Measurements from ENCODE around the gene ABR. TPM values are rescaled to one million over a fixed set of nuclear protein-coding genes. Genes with fewer than 3 reads are reported as not detected.

ABR gene
- total and polyA plus RNA-seq, 2 of the 8 experiments (the other 6 are each of a cell fraction or from before 2014, with no cell fraction given) = 44.8 to 47.2 TPM

DNA sequence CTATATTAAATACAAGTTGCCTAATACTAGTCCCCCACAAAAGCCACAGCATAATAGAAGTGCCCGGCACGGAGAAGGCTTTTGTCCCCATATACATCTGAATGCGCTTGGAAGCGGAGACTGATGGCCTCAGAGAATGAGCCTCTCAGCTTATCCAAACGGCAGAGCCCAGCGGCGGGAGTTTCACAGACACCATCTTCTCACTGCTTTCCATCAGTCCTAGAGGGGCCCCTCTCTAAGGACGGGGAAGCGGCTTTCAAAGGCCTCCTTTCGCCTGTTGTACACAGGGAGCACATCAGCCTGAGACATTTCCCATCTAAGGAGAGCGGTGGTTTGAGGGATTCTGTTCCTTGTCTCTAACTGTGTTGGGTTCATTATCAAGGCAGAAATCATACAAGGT is 217.1 kb downstream of the ABR start:
- Histone ChIP-seq H3K36me3 (ENCODE audit: control insufficient read depth in 2 of 4, insufficient read depth in 4 of 4, low read length in 3 of 4) (no peaks in the 10 kb centered on the region), H4K91ac (replicated peaks; ENCODE audit: insufficient read length, low read length) (no peak overlapping the region), H3K4me1 (replicated peaks in 1 of 4; ENCODE audit: control insufficient read depth in 3 of 4, insufficient read depth in 4 of 4, low read length in 3 of 4) (peaks cover 7 to 25% (median 20%) of the 10 kb centered on the region in 4 experiments), H2AK5ac (ENCODE audit: low read depth, low read length) (no peak overlapping the region), H4K8ac (ENCODE audit: extremely low read depth, insufficient read depth, low read length) (no peak overlapping the region), H3K9ac (replicated peaks in 1 of 4; ENCODE audit: extremely low read depth in 1 of 4, low read depth in 3 of 4, low read length in 3 of 4) (0 out of 7 replicates have a peak overlapping the region, but pooled peaks of 1 of the 4 experiments have one; percentile 13), H2BK5ac (ENCODE audit: low read depth, low read length) (no peak overlapping the region), H3K4me3 (ENCODE audit: extremely low read depth in 1 of 4, insufficient read depth in 2 of 4, low read depth in 3 of 4, low read length in 4 of 4) (peak overlapping the region in 1 of 4 experiments; percentile 29; a peak in 2 of 8 replicates), H3K79me1 (ENCODE audit: low read depth, low read length) (peaks cover 15% of the 10 kb centered on the region), H4K5ac (ENCODE audit: insufficient read length, low read depth, low read length) (no peak overlapping the region), H3K18ac (ENCODE audit: extremely low read depth, low read length) (no peak overlapping the region; the same call in 1 of the 2 replicates), H2BK20ac (ENCODE audit: low read length) (no peak overlapping the region), H3K23me2 (ENCODE audit: low read depth, low read length) (no peaks in the 10 kb centered on the region), H3K14ac (ENCODE audit: insufficient read length) (no peak overlapping the region), H2BK15ac (ENCODE audit: low read length) (no peak overlapping the region), H2BK12ac (ENCODE audit: low read depth, low read length) (no peak overlapping the region), H2AFZ (ENCODE audit: low read length) (no peak overlapping the region), H3K79me2 (ENCODE audit: control insufficient read depth in 1 of 2, insufficient read depth in 2 of 2, low read length in 2 of 2) (peaks cover 17 to 79% of the 10 kb centered on the region in 2 experiments), H3K9me3 (ENCODE audit: insufficient read depth in 2 of 2, low read depth in 1 of 2, low read length in 1 of 2) (no peaks in the 10 kb centered on the region), H3K27me3 (replicated peaks in 1 of 4; ENCODE audit: control insufficient read depth in 3 of 4, extremely low read depth in 1 of 4, insufficient read depth in 3 of 4, low read length in 3 of 4) (no peaks in the 10 kb centered on the region), H3K56ac (replicated peaks; ENCODE audit: insufficient read length, low read depth, low read length) (no peak overlapping the region), H2BK120ac (replicated peaks; ENCODE audit: low read depth, low read length) (no peak overlapping the region), H3K27ac (ENCODE audit: low read depth, low read length) (0 out of 2 replicates have a peak overlapping the region, but pooled peaks have one; percentile 2), H3K4me2 (ENCODE audit: insufficient read depth in 1 of 2, low read depth in 2 of 2, low read length in 2 of 2) (peak overlapping the region; percentile 46 to 53), H3K23ac (ENCODE audit: insufficient read length) (no peak overlapping the region), H4K20me1 (replicated peaks in 1 of 2; ENCODE audit: control insufficient read depth in 1 of 2, insufficient read depth in 2 of 2, low read length in 2 of 2) (peaks cover 9 to 14% of the 10 kb centered on the region in 2 experiments), H3K4ac (replicated peaks; ENCODE audit: insufficient read length, low read depth, low read length) (peak overlapping the region; percentile 62)
- POLR2A ChIA-PET (ENCODE audit: partially characterized antibody) = interaction anchor here (1.2 kb wide), 2 partner anchors 8 to 11 kb away, joined by 3 to 4 read pairs; no protein-coding TSS in a partner anchor
- 11% methylated on average over 11 of the region's 11 CpGs; no CpG with 5 or more reads in 1 of the 2 experiments for WGBS, 2 experiments (ENCODE audit: extremely low coverage in 1 of 2, insufficient coverage in 1 of 2, insufficient read length in 1 of 2, insufficient replicate concordance in 2 of 2, low coverage in 1 of 2, low lambda C conversion rate in 2 of 2, missing lambda C conversion rate in 1 of 2)
- CTCF ChIA-PET (ENCODE audit: partially characterized antibody) = interaction anchor here (0.6 to 4.4 kb wide), 10 partner anchors 10 to 167 kb away, joined by 3 to 16 read pairs (median 4); partner anchors contain the start of genes NXN and TIMM22
- DNase-seq (ENCODE audit: low read depth in 1 of 2, low spot score in 2 of 2) = no peak
- peak; percentile 72 for FAIRE-seq
- no peak for TF ChIP-seq SIN3A (conservative IDR thresholded peaks at IDR 0.05 in 1 of 2, IDR thresholded peaks at IDR 0.05 in 1 of 2; ENCODE audit: low read depth in 1 of 2, low read length in 2 of 2)
- no peak for TF ChIP-seq TEAD4 (IDR thresholded peaks at IDR 0.05; ENCODE audit: low read depth, low read length)
- peak; percentile 20; the same call in 1 of the 2 replicates for TF ChIP-seq TBP (IDR thresholded peaks at IDR 0.05; ENCODE audit: low read depth, low read length)
- TF ChIP-seq, protein P1, sequence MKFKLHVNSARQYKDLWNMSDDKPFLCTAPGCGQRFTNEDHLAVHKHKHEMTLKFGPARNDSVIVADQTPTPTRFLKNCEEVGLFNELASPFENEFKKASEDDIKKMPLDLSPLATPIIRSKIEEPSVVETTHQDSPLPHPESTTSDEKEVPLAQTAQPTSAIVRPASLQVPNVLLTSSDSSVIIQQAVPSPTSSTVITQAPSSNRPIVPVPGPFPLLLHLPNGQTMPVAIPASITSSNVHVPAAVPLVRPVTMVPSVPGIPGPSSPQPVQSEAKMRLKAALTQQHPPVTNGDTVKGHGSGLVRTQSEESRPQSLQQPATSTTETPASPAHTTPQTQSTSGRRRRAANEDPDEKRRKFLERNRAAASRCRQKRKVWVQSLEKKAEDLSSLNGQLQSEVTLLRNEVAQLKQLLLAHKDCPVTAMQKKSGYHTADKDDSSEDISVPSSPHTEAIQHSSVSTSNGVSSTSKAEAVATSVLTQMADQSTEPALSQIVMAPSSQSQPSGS (IDR thresholded peaks at IDR 0.05; ENCODE audit: low read length) = no peak
- peak; percentile 38 for TF ChIP-seq CEBPB (IDR thresholded peaks at IDR 0.05; ENCODE audit: low read depth, low read length)
- no peak for TF ChIP-seq MAFK (IDR thresholded peaks at IDR 0.05; ENCODE audit: low read depth, low read length)
- TF ChIP-seq TAF7 (optimal IDR thresholded peaks at IDR 0.05; ENCODE audit: borderline replicate concordance, low read depth, low read length) = no peak
- TF ChIP-seq TCF12 (IDR thresholded peaks at IDR 0.05; ENCODE audit: low read depth, low read length) = no peak
- no peak for TF ChIP-seq POLR2AphosphoS5 (IDR thresholded peaks at IDR 0.05; ENCODE audit: low read depth, low read length)
- no peak for TF ChIP-seq BRCA1 (IDR thresholded peaks at IDR 0.05; ENCODE audit: low read depth, low read length)
- TF ChIP-seq HDAC6 (IDR thresholded peaks at IDR 0.05; ENCODE audit: low read depth, low read length) = no peak
- peak; percentile 30 for TF ChIP-seq ASH2L (IDR thresholded peaks at IDR 0.05; ENCODE audit: low read length)
